Mucosa of rectum (tissue), 2 donors: Measurements from ENCODE around the gene FAM107B.

Experiments
- H3K27ac ChIP-seq, 2 donors: one replicate each; pipeline ENCODE4 v1.7.0; 2013; ENCODE audit warnings: inconsistent platforms in 2 of 2, low read depth in 2 of 2, low read length in 2 of 2
- H3K27me3 ChIP-seq, 2 donors: one replicate each; pipeline ENCODE4 v1.7.0; 2013; ENCODE audit warnings: low read length in 2 of 2; ENCODE audit not compliant: control insufficient read depth in 2 of 2, insufficient read depth in 2 of 2
- H3K36me3 ChIP-seq, 2 donors: one replicate each; pipeline ENCODE4 v1.7.0; 2013; ENCODE audit warnings: low read length in 2 of 2; ENCODE audit not compliant: control insufficient read depth in 2 of 2, insufficient read depth in 2 of 2
- H3K4me1 ChIP-seq, 2 donors: one replicate each; pipeline ENCODE4 v1.7.0; 2013; ENCODE audit warnings: low read length in 2 of 2, mild to moderate bottlenecking in 1 of 2; ENCODE audit not compliant: control insufficient read depth in 2 of 2, insufficient read depth in 2 of 2
- H3K4me3 ChIP-seq, 2 donors: one replicate each; pipeline ENCODE4 v1.7.0; 2013; ENCODE audit warnings: low read length in 2 of 2
- H3K9ac ChIP-seq, 2 donors: one replicate each; pipeline ENCODE4 v1.7.0; 2013; ENCODE audit warnings: low read length in 2 of 2, low read depth in 1 of 2, mild to moderate bottlenecking in 1 of 2
- H3K9me3 ChIP-seq, 2 donors: one replicate each; pipeline ENCODE4 v1.7.0; 2013; ENCODE audit warnings: low read length in 2 of 2; ENCODE audit not compliant: control insufficient read depth in 2 of 2
- donor health status: healthy.
- donor health status: Normal muscosa, but diverticular disease.

Gene FAM107B

GRCh38 chr10:14533295-14533694 lies 241.4 kb downstream of the FAM107B start:
- Histone ChIP-seq H3K36me3 (peaks cover 5 to 15% of the 10 kb centered on the region in 2 donors), H3K9ac (peak overlapping the region; percentile 28 to 34), H3K27ac (peak overlapping the region; percentile 67 to 84), H3K4me1 (peaks cover 26 to 49% of the 10 kb centered on the region in 2 donors), H3K4me3 (peak overlapping the region in 1 of 2 donors; percentile 35), H3K27me3 (no peaks in the 10 kb centered on the region), H3K9me3 (no peaks in the 10 kb centered on the region)

GRCh38 chr10:14532473-14533251 lies 242.0 kb downstream of the FAM107B start:
- H3K4me1 ChIP-seq = peaks cover 26 to 49% of the 10 kb centered on the region in 2 donors

GRCh38 chr10:14531974-14532373 lies 242.7 kb downstream of the FAM107B start:
- Histone ChIP-seq H3K9ac (peak overlapping the region; percentile 51 to 65), H3K9me3 (no peaks in the 10 kb centered on the region), H3K27ac (peak overlapping the region; percentile 67 to 84), H3K27me3 (no peaks in the 10 kb centered on the region), H3K4me3 (peak overlapping the region; percentile 17 to 76), H3K4me1 (peaks cover 26 to 53% of the 10 kb centered on the region in 2 donors), H3K36me3 (peaks cover 3 to 9% of the 10 kb centered on the region in 2 donors)

More at GRCh38 chr10:14532473-14533251, 242.0 kb downstream of the FAM107B start:
- Histone ChIP-seq H3K4me3 (peak overlapping the region; percentile 28 to 76), H3K9me3 (no peaks in the 10 kb centered on the region), H3K27me3 (no peaks in the 10 kb centered on the region), H3K27ac (peak overlapping the region; percentile 67 to 84), H3K36me3 (peaks cover 3 to 13% of the 10 kb centered on the region in 2 donors), H3K9ac (peak overlapping the region; percentile 51 to 65)

GRCh38 chr10:14530465-14530864 lies 244.2 kb downstream of the FAM107B start:
- Histone ChIP-seq H3K9me3 (no peaks in the 10 kb centered on the region), H3K27ac (no peak overlapping the region)

GRCh38 chr10:14529351-14529750 lies 245.3 kb downstream of the FAM107B start:
- no peak overlapping the region for H3K4me3 ChIP-seq
- peaks cover under 1 to 8% of the 10 kb centered on the region in 2 donors for H3K36me3 ChIP-seq
- peaks cover 26 to 53% of the 10 kb centered on the region in 2 donors for H3K4me1 ChIP-seq
- no peaks in the 10 kb centered on the region for H3K27me3 ChIP-seq
- H3K9me3 ChIP-seq = no peaks in the 10 kb centered on the region
- H3K9ac ChIP-seq = no peak overlapping the region
- no peak overlapping the region for H3K27ac ChIP-seq

More at GRCh38 chr10:14530465-14530864, 244.2 kb downstream of the FAM107B start:
- Histone ChIP-seq H3K27me3 (no peaks in the 10 kb centered on the region), H3K9ac (no peak overlapping the region), H3K36me3 (peaks cover 3 to 8% of the 10 kb centered on the region in 2 donors), H3K4me3 (no peak overlapping the region), H3K4me1 (peaks cover 26 to 56% of the 10 kb centered on the region in 2 donors)

- H3K27ac ChIP-seq = no peak overlapping the region
- no peaks in the 10 kb centered on the region for H3K9me3 ChIP-seq
- no peaks in the 10 kb centered on the region for H3K27me3 ChIP-seq
- H3K4me3 ChIP-seq = no peak overlapping the region
- H3K9ac ChIP-seq = no peak overlapping the region
- peaks cover 19 to 47% of the 10 kb centered on the region in 2 donors for H3K4me1 ChIP-seq
- peaks cover 0 to 9% of the 10 kb centered on the region in 2 donors for H3K36me3 ChIP-seq
Measured at GRCh38 chr10:14528450-14528849, 246.2 kb downstream of the FAM107B start.

GRCh38 chr10:14527915-14528314 lies 246.8 kb downstream of the FAM107B start:
- H3K9ac ChIP-seq = no peak overlapping the region
- H3K36me3 ChIP-seq = peaks cover 0 to 12% of the 10 kb centered on the region in 2 donors
- H3K4me3 ChIP-seq = no peak overlapping the region
- no peaks in the 10 kb centered on the region for H3K9me3 ChIP-seq
- no peaks in the 10 kb centered on the region for H3K27me3 ChIP-seq
- peaks cover 16 to 44% of the 10 kb centered on the region in 2 donors for H3K4me1 ChIP-seq
- H3K27ac ChIP-seq = no peak overlapping the region

- Histone ChIP-seq H3K27me3 (no peaks in the 10 kb centered on the region), H3K4me3 (no peak overlapping the region), H3K27ac (peak overlapping the region; percentile 56 to 67), H3K9me3 (no peaks in the 10 kb centered on the region), H3K4me1 (peaks cover 16 to 43% of the 10 kb centered on the region in 2 donors), H3K36me3 (peaks cover 0 to 10% of the 10 kb centered on the region in 2 donors), H3K9ac (no peak overlapping the region)
Measured at GRCh38 chr10:14527134-14527844, 247.4 kb downstream of the FAM107B start.

GRCh38 chr10:14526326-14526725 lies 248.4 kb downstream of the FAM107B start:
- Histone ChIP-seq H3K27ac (no peak overlapping the region), H3K36me3 (peaks cover 5 to 14% of the 10 kb centered on the region in 2 donors), H3K9ac (no peak overlapping the region), H3K9me3 (no peaks in the 10 kb centered on the region), H3K4me1 (peaks cover 16 to 37% of the 10 kb centered on the region in 2 donors), H3K27me3 (no peaks in the 10 kb centered on the region), H3K4me3 (no peak overlapping the region)
